ENCODE data around the gene ERI3.
"Not testable (repeated sequence)": the region's sequence is repeated elsewhere in the genome, so short reads cannot be mapped to it uniquely, and the experiment has no call there.

The ERI3 gene

DNA sequence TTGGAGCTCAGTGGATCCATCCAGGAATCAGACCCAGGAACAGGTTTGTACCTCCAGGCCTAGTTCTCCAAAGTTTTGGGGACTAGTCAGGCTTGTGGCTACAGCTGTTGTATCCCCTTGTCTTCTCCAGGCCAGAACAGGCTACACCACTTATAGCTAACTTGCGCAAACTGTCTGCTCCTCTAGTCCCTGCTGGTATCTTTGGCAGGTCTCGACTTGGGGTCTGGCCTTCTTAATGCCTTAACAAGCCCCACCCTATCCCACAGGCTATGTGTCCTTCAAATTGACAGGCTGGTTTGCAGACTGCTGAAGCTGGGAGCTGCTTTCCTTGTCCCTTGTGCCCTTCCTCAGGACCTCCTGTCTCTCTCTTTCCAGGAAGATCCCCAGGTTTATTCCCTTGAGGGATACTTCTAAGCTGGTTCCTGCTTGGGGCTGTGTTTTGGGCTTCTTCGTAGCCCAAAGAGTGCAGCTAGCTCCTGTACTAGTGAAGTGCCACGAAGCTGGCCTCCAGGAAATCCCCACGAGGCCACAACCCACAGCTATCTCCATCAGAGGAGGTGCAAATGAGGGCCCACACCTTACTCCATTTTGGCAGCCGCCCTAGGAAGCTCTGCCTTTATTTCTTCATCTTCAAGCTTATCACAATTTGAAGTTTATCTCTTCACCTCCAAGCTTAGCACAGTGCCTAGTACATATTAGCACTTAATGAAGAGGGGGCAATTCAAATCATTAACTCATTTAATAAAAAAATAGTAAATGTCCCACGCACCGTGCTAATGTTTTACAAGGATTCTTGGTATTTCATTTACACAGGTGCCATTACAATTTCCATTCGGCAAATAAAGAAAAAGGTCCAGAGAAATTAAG lies 142.5 kb downstream of the ERI3 start:
- peak in 1 of 2 donors; percentile 7 for DNase-seq (ENCODE audit: low read depth in 2 of 2)

DNA sequence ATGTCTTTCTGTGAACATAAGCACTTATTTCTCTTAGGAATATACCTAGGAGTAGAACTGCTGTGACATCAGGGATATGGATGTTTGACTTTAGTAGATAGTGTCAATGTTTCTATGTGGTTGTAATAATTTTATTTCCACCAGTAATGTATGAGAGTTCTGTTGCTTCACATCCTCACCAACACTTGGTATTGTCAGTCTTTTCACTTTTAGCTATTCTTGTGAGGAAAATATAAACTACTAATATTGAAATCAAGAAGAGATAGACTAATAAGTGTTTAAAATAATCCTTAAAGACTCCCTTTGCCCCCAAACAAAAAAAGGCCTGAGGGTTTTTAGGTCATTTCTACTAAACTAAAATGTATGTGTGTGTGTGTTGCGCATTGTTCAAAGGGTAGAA lies 144.5 kb downstream of the ERI3 start:
- no peak for DNase-seq (ENCODE audit: low read depth in 2 of 2)

DNA sequence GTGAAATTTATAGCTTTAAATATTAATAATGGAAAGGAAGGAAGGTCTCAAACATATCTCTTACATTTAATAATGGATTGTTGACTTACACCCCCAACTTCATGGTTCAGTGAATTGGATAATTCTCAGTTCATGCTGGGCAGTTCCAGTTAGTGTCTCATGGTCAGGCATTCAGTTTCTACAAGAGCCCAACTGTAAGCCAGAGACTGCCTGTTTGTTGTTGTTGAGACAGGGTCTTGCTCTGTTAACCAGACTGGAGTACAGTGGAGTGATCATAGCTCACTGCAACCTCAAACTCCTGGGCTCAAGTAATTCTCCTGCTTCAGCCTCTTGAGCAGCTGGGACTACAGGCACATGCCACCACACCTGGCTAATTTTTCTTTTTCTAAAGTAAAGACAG lies 146.8 kb downstream of the ERI3 start:
- no peak for DNase-seq (ENCODE audit: low read depth in 2 of 2)

DNA sequence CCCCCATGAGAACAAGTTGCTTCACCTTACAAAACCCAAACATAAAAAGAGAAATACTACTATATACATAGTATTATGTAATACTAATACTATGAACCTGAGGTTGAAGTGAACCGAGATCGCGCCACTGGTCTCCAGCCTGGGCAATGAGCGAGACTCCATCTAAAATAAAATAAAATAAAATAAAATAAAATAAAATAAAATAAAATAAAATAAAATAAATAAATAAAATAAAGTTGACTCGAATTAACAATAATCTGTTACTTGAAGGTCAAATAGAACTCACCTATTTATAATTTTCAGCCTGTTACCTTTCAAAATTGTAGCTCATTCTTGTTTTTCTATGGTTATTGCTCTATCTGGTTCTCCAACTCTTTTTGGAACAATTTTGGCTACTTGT lies 148.5 kb downstream of the ERI3 start:
- DNase-seq (ENCODE audit: low read depth in 2 of 2): not testable (repeated sequence)

DNA sequence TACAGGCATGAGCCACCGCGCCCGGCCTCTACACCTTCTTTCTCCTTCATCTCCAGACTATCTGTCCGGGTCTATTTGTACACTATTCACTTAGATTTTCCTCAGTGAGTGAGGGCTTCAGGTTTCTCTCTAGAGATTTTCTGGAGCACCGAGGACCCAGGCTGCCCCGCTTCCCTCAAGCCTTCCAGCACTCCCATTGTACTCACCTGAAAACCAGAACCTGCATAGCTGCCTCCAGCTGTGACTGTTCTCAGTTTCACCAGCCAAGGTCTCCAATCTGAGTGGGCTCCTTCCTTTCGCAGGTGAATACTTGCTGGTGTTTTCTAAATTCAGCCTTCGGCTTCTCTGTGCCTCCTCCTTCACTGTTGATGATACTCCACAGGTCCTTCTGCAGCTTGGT lies 154.7 kb downstream of the ERI3 start:
- no peak for DNase-seq (ENCODE audit: low read depth in 2 of 2)

DNA sequence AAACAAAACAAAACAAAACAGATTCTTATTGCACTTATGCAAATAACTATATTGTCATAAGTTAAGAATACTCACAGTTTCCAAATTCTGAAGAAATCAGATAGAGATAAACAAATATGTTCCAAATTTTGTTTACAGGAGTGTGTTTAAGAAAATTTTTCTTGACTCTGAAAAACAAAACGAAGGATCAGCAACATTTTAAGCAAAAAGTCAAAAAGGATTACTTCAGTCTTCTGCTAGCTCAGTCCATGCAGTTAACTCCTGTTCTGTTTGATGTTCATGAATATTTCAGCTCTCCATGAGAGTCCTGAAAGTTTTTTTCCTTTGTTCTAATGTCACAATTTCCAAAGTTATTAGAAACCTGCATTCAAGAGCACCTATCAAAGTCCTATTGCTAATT lies 180.4 kb downstream of the ERI3 start:
- no peak for DNase-seq (ENCODE audit: low read depth in 2 of 2)
